ENCODE results near the gene SORBS2. TPM values are rescaled to one million over a fixed set of nuclear protein-coding genes. Genes with fewer than 3 reads are reported as not detected.

The SORBS2 gene
- total RNA-seq, 1 donor from 2014 or later = 60.4 TPM

GRCh38 chr4:185737489-185738037 is 74.4 kb downstream of the SORBS2 start:
- no peak for TF ChIP-seq POLR2A (IDR thresholded peaks at IDR 0.05)
- TF ChIP-seq POLR2AphosphoS5 (IDR thresholded peaks at IDR 0.05; ENCODE audit: insufficient read depth in 1 of 2, low read depth in 1 of 2) = no peak
- no peak for TF ChIP-seq CTCF (IDR thresholded peaks at IDR 0.05)
- no peak for DNase-seq (ENCODE audit: extremely low spot score in 2 of 2)
- peaks cover 14% of the 10 kb centered on the region for H3K4me1 ChIP-seq
- H3K36me3 ChIP-seq = no peaks in the 10 kb centered on the region
- peak overlapping the region in 1 of 2 donors; percentile 12 for H3K4me3 ChIP-seq
- no peaks in the 10 kb centered on the region for H3K9me3 ChIP-seq
- intact Hi-C loops (cut with DNase I) = no loop called here
- no peaks in the 10 kb centered on the region for H3K27me3 ChIP-seq
- H3K27ac ChIP-seq = peak overlapping the region; percentile 76

GRCh38 chr4:185736882-185737281 is 75.1 kb downstream of the SORBS2 start:
- intact Hi-C loops (cut with DNase I) = no loop called here
- Histone ChIP-seq H3K4me1 (peaks cover 14% of the 10 kb centered on the region), H3K4me3 (no peak overlapping the region), H3K27me3 (no peaks in the 10 kb centered on the region), H3K9me3 (no peaks in the 10 kb centered on the region), H3K27ac (peak overlapping the region; percentile 76), H3K36me3 (no peaks in the 10 kb centered on the region)
- DNase-seq (ENCODE audit: extremely low spot score in 2 of 2) = no peak
- TF ChIP-seq POLR2A (IDR thresholded peaks at IDR 0.05) (no peak), CTCF (IDR thresholded peaks at IDR 0.05) (no peak), POLR2AphosphoS5 (IDR thresholded peaks at IDR 0.05; ENCODE audit: insufficient read depth in 1 of 2, low read depth in 1 of 2) (no peak)

GRCh38 chr4:185735866-185736400 is 76.1 kb downstream of the SORBS2 start:
- intact Hi-C loops (cut with DNase I) = no loop called here
- no peaks in the 10 kb centered on the region for H3K36me3 ChIP-seq
- no peak overlapping the region for H3K4me3 ChIP-seq
- TF ChIP-seq POLR2A (IDR thresholded peaks at IDR 0.05) = no peak
- TF ChIP-seq CTCF (IDR thresholded peaks at IDR 0.05) = no peak
- no peak for TF ChIP-seq POLR2AphosphoS5 (IDR thresholded peaks at IDR 0.05; ENCODE audit: insufficient read depth in 1 of 2, low read depth in 1 of 2)
- H3K9me3 ChIP-seq = no peaks in the 10 kb centered on the region
- peaks cover 18% of the 10 kb centered on the region for H3K4me1 ChIP-seq
- DNase-seq (ENCODE audit: extremely low spot score in 2 of 2) = no peak
- no peaks in the 10 kb centered on the region for H3K27me3 ChIP-seq
- no peak overlapping the region for H3K27ac ChIP-seq

- H3K27ac ChIP-seq = peak overlapping the region; percentile 24
- peaks cover 24% of the 10 kb centered on the region for H3K4me1 ChIP-seq
- TF ChIP-seq POLR2A (IDR thresholded peaks at IDR 0.05) (no peak), POLR2AphosphoS5 (IDR thresholded peaks at IDR 0.05; ENCODE audit: insufficient read depth in 1 of 2, low read depth in 1 of 2) (no peak)
- no peaks in the 10 kb centered on the region for H3K27me3 ChIP-seq
- H3K36me3 ChIP-seq = no peaks in the 10 kb centered on the region
- no peak overlapping the region for H3K4me3 ChIP-seq
- peak in 1 of 2 donors; percentile 16 for DNase-seq (ENCODE audit: extremely low spot score in 2 of 2)
- intact Hi-C loops (cut with DNase I) = no loop called here
- no peaks in the 10 kb centered on the region for H3K9me3 ChIP-seq
These were observed 77.1 kb downstream of the SORBS2 start for GRCh38 chr4:185734930-185735329.

- intact Hi-C loops (cut with DNase I) = no loop called here
- H3K27ac ChIP-seq = no peak overlapping the region
These were observed 77.8 kb downstream of the SORBS2 start for GRCh38 chr4:185734214-185734613.

More at GRCh38 chr4:185734214-185734613, 77.8 kb downstream of the SORBS2 start:
- Histone ChIP-seq H3K27me3 (no peaks in the 10 kb centered on the region), H3K9me3 (no peaks in the 10 kb centered on the region), H3K4me3 (no peak overlapping the region), H3K4me1 (peaks cover 24% of the 10 kb centered on the region), H3K36me3 (no peaks in the 10 kb centered on the region)
- no peak for TF ChIP-seq CTCF (IDR thresholded peaks at IDR 0.05)
- TF ChIP-seq POLR2AphosphoS5 (IDR thresholded peaks at IDR 0.05; ENCODE audit: insufficient read depth in 1 of 2, low read depth in 1 of 2) = no peak
- no peak for TF ChIP-seq POLR2A (IDR thresholded peaks at IDR 0.05)
- no peak for DNase-seq (ENCODE audit: extremely low spot score in 2 of 2)
